Skeletal muscle cell (primary cell): ENCODE data around the gene CYSTM1.

Experiments used
- DNase-seq: peaks from one replicate; pipeline ENCODE4 v3.0.0-alpha.2; 2010; ENCODE audit warnings: low read depth
- H3K4me3 ChIP-seq: 2 replicates; pipeline ENCODE4 v1.5.1; 2011; ENCODE audit warnings: low read depth, mild to moderate bottlenecking, control low read depth, low read length, moderate library complexity

The CYSTM1 gene

GRCh38 chr5:140174465-140175366 is at the start of gene CYSTM1:
Gene CYSTM1 (plus strand): TSS chr5:140175188. CDS start chr5:140194466, 19,278 bp downstream.
- peak; percentile 73 for DNase-seq
- peak within 1 kb of the TSS; percentile 85 for H3K4me3 ChIP-seq

GRCh38 chr5:140125637-140126036 is 49.4 kb upstream of the CYSTM1 start, which contains the start of gene IGIP:
Gene IGIP (plus strand): TSS chr5:140125937. CDS start chr5:140128477, 2,540 bp downstream.
- DNase-seq, result no peak
- no peak within 1 kb of the TSS for H3K4me3 ChIP-seq

GRCh38 chr5:140126315-140127012 is 48.5 kb upstream of the CYSTM1 start:
- no peak overlapping the region for H3K4me3 ChIP-seq
- no peak for DNase-seq

GRCh38 chr5:140128376-140128775 is 46.6 kb upstream of the CYSTM1 start:
- no peak overlapping the region for H3K4me3 ChIP-seq
- DNase-seq, result no peak

- no peak overlapping the region for H3K4me3 ChIP-seq
- DNase-seq, result no peak
These were observed 43.8 kb upstream of the CYSTM1 start for GRCh38 chr5:140130949-140131733.

GRCh38 chr5:140131967-140132409 is 43.0 kb upstream of the CYSTM1 start:
- DNase-seq, result peak; percentile 84
- no peak overlapping the region for H3K4me3 ChIP-seq

- DNase-seq, result no peak
- H3K4me3 ChIP-seq, result no peak overlapping the region
These were observed 41.3 kb upstream of the CYSTM1 start for GRCh38 chr5:140133514-140134167.

GRCh38 chr5:140134277-140134935 is 40.6 kb upstream of the CYSTM1 start:
- no peak for DNase-seq
- H3K4me3 ChIP-seq, result no peak overlapping the region

- DNase-seq, result no peak
These were observed 39.9 kb upstream of the CYSTM1 start for GRCh38 chr5:140135127-140135526.

GRCh38 chr5:140136624-140137023 is 38.4 kb upstream of the CYSTM1 start:
- no peak overlapping the region for H3K4me3 ChIP-seq
- DNase-seq, result no peak

More at GRCh38 chr5:140135127-140135526, 39.9 kb upstream of the CYSTM1 start:
- H3K4me3 ChIP-seq, result no peak overlapping the region

GRCh38 chr5:140140435-140140834 is 34.6 kb upstream of the CYSTM1 start:
- no peak overlapping the region for H3K4me3 ChIP-seq
- DNase-seq, result no peak

- DNase-seq, result no peak
These were observed 33.7 kb upstream of the CYSTM1 start for GRCh38 chr5:140141241-140141640.

GRCh38 chr5:140142246-140142645 is 32.7 kb upstream of the CYSTM1 start:
- no peak overlapping the region for H3K4me3 ChIP-seq
- no peak for DNase-seq

More at GRCh38 chr5:140141241-140141640, 33.7 kb upstream of the CYSTM1 start:
- no peak overlapping the region for H3K4me3 ChIP-seq

- no peak for DNase-seq
- no peak overlapping the region for H3K4me3 ChIP-seq
These were observed 32.1 kb upstream of the CYSTM1 start for GRCh38 chr5:140142856-140143255.

- no peak for DNase-seq
- H3K4me3 ChIP-seq, result no peak overlapping the region
These were observed 31.3 kb upstream of the CYSTM1 start for GRCh38 chr5:140143521-140144258.

- DNase-seq, result no peak
- no peak overlapping the region for H3K4me3 ChIP-seq
These were observed 29.7 kb upstream of the CYSTM1 start for GRCh38 chr5:140145256-140145655.

GRCh38 chr5:140145818-140146522 is 29.0 kb upstream of the CYSTM1 start:
- DNase-seq, result no peak
- H3K4me3 ChIP-seq, result peak overlapping the region; percentile 40
